SKM-1 treated with dmso at 0.1 percent for 144 hours (cell line): ENCODE results near the gene CREB3L2.

Source experiments
- DNase-seq: peaks from one replicate; lab custom pipeline; 2025; ENCODE audit not compliant: unreplicated experiment; lab: John Stamatoyannopoulos, UW

The CREB3L2 gene

GRCh38 chr7:137878333-137878961 is 123.4 kb downstream of the CREB3L2 start:
- DNase-seq: no peak

- no peak for DNase-seq
Observed at GRCh38 chr7:137877027-137877675, 124.7 kb downstream of the CREB3L2 start.

GRCh38 chr7:137875746-137876145 is 126.1 kb downstream of the CREB3L2 start:
- DNase-seq: no peak

GRCh38 chr7:137873979-137874777 is 127.7 kb downstream of the CREB3L2 start:
- no peak for DNase-seq

GRCh38 chr7:137873524-137873923 is 128.4 kb downstream of the CREB3L2 start:
- no peak for DNase-seq

GRCh38 chr7:137871170-137871915 is 130.5 kb downstream of the CREB3L2 start:
- DNase-seq: no peak

- DNase-seq: no peak
Observed at GRCh38 chr7:137870684-137871083, 131.2 kb downstream of the CREB3L2 start.

- DNase-seq: no peak
Observed at GRCh38 chr7:137870078-137870477, 131.8 kb downstream of the CREB3L2 start.

- DNase-seq: no peak
Observed at GRCh38 chr7:137869260-137869659, 132.6 kb downstream of the CREB3L2 start.

GRCh38 chr7:137867289-137867688 is 134.6 kb downstream of the CREB3L2 start:
- DNase-seq: no peak

- no peak for DNase-seq
Observed at GRCh38 chr7:137865764-137866163, 136.1 kb downstream of the CREB3L2 start.

GRCh38 chr7:137862964-137863363 is 138.9 kb downstream of the CREB3L2 start:
- no peak for DNase-seq

- DNase-seq: no peak
Observed at GRCh38 chr7:137862358-137862757, 139.5 kb downstream of the CREB3L2 start.

- no peak for DNase-seq
Observed at GRCh38 chr7:137860542-137860941, 141.3 kb downstream of the CREB3L2 start.

GRCh38 chr7:137853053-137853452 is 148.8 kb downstream of the CREB3L2 start:
- no peak for DNase-seq

- DNase-seq: no peak
Observed at GRCh38 chr7:137852108-137852507, 149.8 kb downstream of the CREB3L2 start.

GRCh38 chr7:137850972-137851945 is 150.6 kb downstream of the CREB3L2 start:
- DNase-seq: no peak

- no peak for DNase-seq
Observed at GRCh38 chr7:137850571-137850970, 151.3 kb downstream of the CREB3L2 start.

GRCh38 chr7:137848095-137848494 is 153.8 kb downstream of the CREB3L2 start:
- no peak for DNase-seq

- no peak for DNase-seq
Observed at GRCh38 chr7:137847568-137848050, 154.3 kb downstream of the CREB3L2 start.
